GM12892 (cell line): ENCODE measurements around the gene PTPRH.

Experiments
- POLR2A ChIP-seq: IDR thresholded peaks from 2 replicates; pipeline ENCODE4 v1.6.1; 2011; ENCODE audit warnings: low read depth, low read length, control low read depth
- POLR2AphosphoS5 ChIP-seq: IDR thresholded peaks from 2 replicates; pipeline ENCODE4 v1.6.1; 2011; ENCODE audit warnings: low read depth, low read length, control low read depth
- TAF1 ChIP-seq: IDR thresholded peaks from 2 replicates; pipeline ENCODE4 v1.6.1; 2011; ENCODE audit warnings: low read depth, mild to moderate bottlenecking, control low read depth, low read length, borderline replicate concordance

GRCh38 chr19:55208880-55209692, at the start of gene PTPRH:
- TF ChIP-seq POLR2A: no peak
- TF ChIP-seq POLR2AphosphoS5: no peak
- no peak for TF ChIP-seq TAF1
